Left lung (tissue), 10 donors: Measurements from ENCODE around the gene CENPB. TPM values are rescaled to one million over a fixed set of nuclear protein-coding genes. Genes with fewer than 3 reads are reported as not detected.

Experiments
- ATAC-seq: fragments of 200-7000 bp; cut with Tn5 transposase; one replicate; pipeline ENCODE4 v1.9.1; 2020; ENCODE audit warnings: moderate library complexity
- DNase-seq, 4 donors: peaks; one replicate each; pipeline ENCODE4 v3.0.0-alpha.2; 2013 to 2020
- H3K27ac ChIP-seq, 2 donors: fragments of 200-600 bp; sonication (generic) in 1 of 2; one replicate each; pipeline versions ENCODE4 v1.5.0 to v1.8.0; 2020 to 2021
- H3K27me3 ChIP-seq, 2 donors: fragments of 200-600 bp; sonication (generic) in 1 of 2; one replicate each; pipeline versions ENCODE4 v1.5.0 to v1.8.0; 2020 to 2021
- H3K36me3 ChIP-seq, 2 donors: fragments of 200-600 bp; sonication (generic) in 1 of 2; one replicate each; pipeline versions ENCODE4 v1.5.0 to v1.8.0; 2020 to 2021
- H3K4me1 ChIP-seq, 2 donors: fragments of 200-600 bp; one replicate each; pipeline ENCODE4 v1.8.0; 2021
- H3K4me3 ChIP-seq, 2 donors: fragments of 200-600 bp; sonication (generic) in 1 of 2; one replicate each; pipeline versions ENCODE4 v1.5.0 to v1.8.0; 2020 to 2021; ENCODE audit warnings: mild to moderate bottlenecking in 1 of 2
- H3K9me3 ChIP-seq, 2 donors: fragments of 200-600 bp; sonication (generic) in 1 of 2; one replicate each; pipeline versions ENCODE4 v1.5.0 to v1.8.0; 2020 to 2021
- CTCF ChIP-seq, 2 donors: fragments of 200-600 bp; sonication (generic) in 1 of 2; IDR thresholded peaks; one replicate each; pipeline versions ENCODE4 v1.5.0 to v1.8.0; 2021; ENCODE audit warnings: antibody characterized with exemption in 2 of 2
- intact Hi-C, 2 donors: fragments of 100-400 bp; cut with DNase I; formaldehyde crosslinking; loops; one replicate each; pipeline versions ENCODE4 v1.11.2 to v1.14.2; 2022
- polyA plus RNA-seq, 6 donors: library from polyadenylated mRNA; unstranded; fragments of 120-200 nt; gene quantifications; one replicate each; pipeline ENCODE4 v1.2.1, GENCODE V29; 2013; ENCODE audit not compliant: insufficient read length in 6 of 6
- total RNA-seq, 2 donors: library from RNA; stranded (reverse); fragmentation: NEBNext Ultra II Directional; extraction: Animal tissue kit (Norgen Biotek cat#: 25700); gene quantifications; one replicate each; pipeline ENCODE4 v1.2.1, GENCODE V29; 2021
- donor health status: DM: no; HTN: yes; CAD: no.
- donor health status: DM: no; HTN: no; CAD: no.

CENPB gene
- total and polyA plus RNA-seq, 8 donors, result 38.0 to 94.5 (median 53.4) TPM

GRCh38 chr20:3781153-3781910 is 5.2 kb downstream of the CENPB start, which contains the start of gene SPEF1:
TSS of gene SPEF1 (minus strand) at chr20:3781448. CDS start at chr20:3781287, 161 bp downstream.
- Histone ChIP-seq H3K27ac (peak within 1 kb of the TSS in 1 of 2 donors; percentile 77), H3K4me1 (peaks cover 22 to 75% of the 10 kb centered on the region in 2 donors), H3K36me3 (peaks cover 0 to 11% of the 10 kb centered on the region in 2 donors), H3K27me3 (peaks cover 0 to 18% of the 10 kb centered on the region in 2 donors), H3K4me3 (peak within 1 kb of the TSS in 1 of 2 donors; percentile 29), H3K9me3 (no peaks in the 10 kb centered on the region)
- peak; percentile 77 for ATAC-seq
- TF ChIP-seq CTCF (IDR thresholded peaks at IDR 0.05), result peak; percentile 17 to 28
- peak; percentile 81 to 93 (median 84) for DNase-seq
- intact Hi-C loops, result loop anchor here in 1 of 2 donors (5.0 kb wide), 1 partner anchor 36 kb away; no protein-coding TSS in a partner anchor

GRCh38 chr20:3778976-3779375 is 7.6 kb downstream of the CENPB start:
- peaks cover 0 to 18% of the 10 kb centered on the region in 2 donors for H3K27me3 ChIP-seq
- no peak overlapping the region for H3K4me3 ChIP-seq
- intact Hi-C loops, result no loop called here
- DNase-seq (peak in 1 of 4 donors; percentile 73), ATAC-seq (no peak)
- H3K4me1 ChIP-seq, result peaks cover 5 to 57% of the 10 kb centered on the region in 2 donors
- no peaks in the 10 kb centered on the region for H3K9me3 ChIP-seq
- peaks cover 0 to 5% of the 10 kb centered on the region in 2 donors for H3K36me3 ChIP-seq
- H3K27ac ChIP-seq, result no peak overlapping the region
- TF ChIP-seq CTCF (IDR thresholded peaks at IDR 0.05), result no peak

GRCh38 chr20:3777716-3778629 is 8.6 kb downstream of the CENPB start:
- peak in 2 of 4 donors; percentile 83 to 96 for DNase-seq

GRCh38 chr20:3777381-3777715 is 9.2 kb downstream of the CENPB start:
- DNase-seq, result no peak
- Histone ChIP-seq H3K4me1 (peaks cover 0 to 41% of the 10 kb centered on the region in 2 donors), H3K4me3 (peak overlapping the region; percentile 50 to 51), H3K9me3 (no peaks in the 10 kb centered on the region), H3K27me3 (peaks cover 0 to 18% of the 10 kb centered on the region in 2 donors), H3K36me3 (no peaks in the 10 kb centered on the region), H3K27ac (no peak overlapping the region)
- intact Hi-C loops, result no loop called here
- no peak for TF ChIP-seq CTCF (IDR thresholded peaks at IDR 0.05)
- ATAC-seq, result peak; percentile 3

More at GRCh38 chr20:3777716-3778629, 8.6 kb downstream of the CENPB start:
- Histone ChIP-seq H3K4me3 (peak overlapping the region; percentile 50 to 51), H3K36me3 (no peaks in the 10 kb centered on the region), H3K27me3 (peaks cover 0 to 18% of the 10 kb centered on the region in 2 donors), H3K4me1 (peaks cover 0 to 47% of the 10 kb centered on the region in 2 donors), H3K9me3 (no peaks in the 10 kb centered on the region), H3K27ac (no peak overlapping the region)
- peak in 1 of 2 donors; percentile 11 for TF ChIP-seq CTCF (IDR thresholded peaks at IDR 0.05)
- ATAC-seq, result peak; percentile 81
- intact Hi-C loops, result no loop called here
